A549 (cell line): ENCODE measurements around the gene KRTAP12-4. TPM values are rescaled to one million over a fixed set of nuclear protein-coding genes. Genes with fewer than 3 reads are reported as not detected.

Experiments
- ATAC-seq, 2 experiments: fragments of 200-7000 bp in 1 of 2; fragments of >200 bp in 1 of 2; cut with Nextera tagmentation in 1 of 2; cut with Tn5 transposase in 1 of 2; 3 replicates each; pipeline versions ENCODE4 v1.8.0 to v1.9.1; 2018 to 2020; ENCODE audit warnings: mild to moderate bottlenecking in 1 of 2, moderate library complexity in 1 of 2
- CTCF ChIA-PET: fragments of 300-600 bp; sonication (Branson Sonifier 250); formaldehyde crosslinking; extraction: SDS; loops from one replicate; lab custom pipeline; 2021; ENCODE audit warnings: antibody characterized with exemption, inconsistent platforms; lab: Yijun Ruan, JAX
- POLR2A ChIA-PET: fragments of 350-600 bp; formaldehyde crosslinking; extraction: SDS; loops from one replicate; lab custom pipeline; 2021; ENCODE audit warnings: antibody characterized with exemption, inconsistent platforms; lab: Yijun Ruan, JAX
- DNase-seq, 2 experiments: peaks; one replicate each; pipeline versions ENCODE4 v3.0.0 to v3.0.0-alpha.2; 2011 to 2016; ENCODE audit warnings: low read depth in 1 of 2, low spot score in 1 of 2
- FAIRE-seq: peaks from 2 replicates; lab custom pipeline; 2011; peaks lifted over from hg19 to GRCh38; lab: Jason Lieb, UNC
- H3K27ac ChIP-seq, 2 experiments: fragments of >200 bp; sonication (Bioruptor Twin); formaldehyde crosslinking; 3 replicates each; pipeline ENCODE4 v1.5.1; 2016 to 2017
- H3K4me1 ChIP-seq: fragments of >200 bp; sonication (Bioruptor Twin); formaldehyde crosslinking; 3 replicates; pipeline ENCODE4 v1.6.1; 2016
- H3K4me2 ChIP-seq: fragments of >200 bp; sonication (Bioruptor Twin); formaldehyde crosslinking; 3 replicates; pipeline ENCODE4 v1.6.1; 2016
- H3K4me3 ChIP-seq: fragments of >200 bp; sonication (Bioruptor Twin); formaldehyde crosslinking; 3 replicates; pipeline ENCODE4 v1.5.1; 2016
- H3K9me3 ChIP-seq: fragments of >200 bp; sonication (Bioruptor Twin); formaldehyde crosslinking; 3 replicates; pipeline ENCODE4 v1.6.1; 2016
- CEBPB ChIP-seq, 2 experiments: fragments of >200 bp in 1 of 2; sonication (Bioruptor Twin) in 1 of 2; formaldehyde crosslinking in 1 of 2; IDR thresholded peaks; 2 replicates each; pipeline ENCODE4 v1.6.1; 2012 to 2016
- CTCF ChIP-seq: fragments of >200 bp; sonication (Bioruptor Twin); formaldehyde crosslinking; IDR thresholded peaks from 3 replicates; pipeline ENCODE4 v1.5.1; 2016
- EHMT2 ChIP-seq: fragments of 200-600 bp; sonication (generic); IDR thresholded peaks from 2 replicates; pipeline ENCODE4 v1.6.1; 2016; ENCODE audit warnings: antibody characterized with exemption, low read depth, mild to moderate bottlenecking, moderate library complexity
- ESRRA ChIP-seq: fragments of 150-350 bp; IDR thresholded peaks from 2 replicates; pipeline ENCODE4 v1.6.1; 2014; ENCODE audit warnings: mild to moderate bottlenecking, low read length, borderline replicate concordance
- FOSB ChIP-seq: fragments of 250-450 bp; sonication (Bioruptor Pico); IDR thresholded peaks from 2 replicates; pipeline ENCODE4 v1.5.0; 2020; ENCODE audit warnings: mild to moderate bottlenecking, moderate library complexity
- FOXS1 ChIP-seq: fragments of 250-450 bp; sonication (Bioruptor Pico); IDR thresholded peaks from 2 replicates; pipeline ENCODE4 v1.5.0; 2020; ENCODE audit warnings: mild to moderate bottlenecking, moderate library complexity
- HES2 ChIP-seq: fragments of >200 bp; sonication (Bioruptor Twin); formaldehyde crosslinking; IDR thresholded peaks from 2 replicates; pipeline ENCODE4 v1.6.1; 2016
- HEYL ChIP-seq: fragments of 250-450 bp; sonication (Bioruptor Pico); IDR thresholded peaks from 2 replicates; pipeline ENCODE4 v1.8.0; 2021; ENCODE audit warnings: mild to moderate bottlenecking, moderate library complexity
- HOXB5 ChIP-seq: fragments of 250-450 bp; sonication (Bioruptor Pico); IDR thresholded peaks from 2 replicates; pipeline ENCODE4 v1.5.0; 2020; ENCODE audit warnings: mild to moderate bottlenecking, moderate library complexity
- JUN ChIP-seq, 2 experiments: fragments of >200 bp; sonication (Bioruptor Twin); formaldehyde crosslinking; IDR thresholded peaks; 2 replicates in 1 of 2; 3 replicates in 1 of 2; pipeline ENCODE4 v1.6.1; 2016 to 2017
- JUNB ChIP-seq: fragments of >200 bp; sonication (Bioruptor Twin); formaldehyde crosslinking; IDR thresholded peaks from 2 replicates; pipeline ENCODE4 v1.6.1; 2016
- KDM1A ChIP-seq: fragments of 200-600 bp; sonication (generic); IDR thresholded peaks from 2 replicates; pipeline ENCODE4 v1.6.1; 2016; ENCODE audit warnings: low read depth, mild to moderate bottlenecking
- KDM5A ChIP-seq: fragments of 200-600 bp; sonication (generic); IDR thresholded peaks from 2 replicates; pipeline ENCODE4 v1.6.1; 2016; ENCODE audit warnings: antibody characterized with exemption, mild to moderate bottlenecking
- MAX ChIP-seq: IDR thresholded peaks from 2 replicates; pipeline ENCODE4 v1.6.1; 2012
- MAZ ChIP-seq: fragments of 150-350 bp; IDR thresholded peaks from 2 replicates; pipeline ENCODE4 v1.6.1; 2014; ENCODE audit warnings: antibody characterized with exemption, low read depth, low read length, borderline replicate concordance
- MYC ChIP-seq: IDR thresholded peaks from 2 replicates; pipeline ENCODE4 v1.6.1; 2012; ENCODE audit warnings: mild to moderate bottlenecking, inconsistent platforms, low read length, improper control_type of control experiment, borderline replicate concordance
- PBX3 ChIP-seq: IDR thresholded peaks from 2 replicates; pipeline ENCODE4 v1.6.1; 2012
- RAD21 ChIP-seq, 2 experiments: fragments of >200 bp in 1 of 2; sonication (Bioruptor Twin) in 1 of 2; formaldehyde crosslinking in 1 of 2; IDR thresholded peaks in 1 of 2; conservative IDR thresholded peaks in 1 of 2; 2 replicates in 1 of 2; 3 replicates in 1 of 2; pipeline ENCODE4 v1.6.1; 2012 to 2018; ENCODE audit warnings: inconsistent platforms in 1 of 2
- RARB ChIP-seq: fragments of 250-450 bp; sonication (Bioruptor Pico); IDR thresholded peaks from 2 replicates; pipeline ENCODE4 v1.8.0; 2021; ENCODE audit warnings: mild to moderate bottlenecking, moderate library complexity
- RCOR1 ChIP-seq: fragments of 150-350 bp; IDR thresholded peaks from 2 replicates; pipeline ENCODE4 v1.6.1; 2014; ENCODE audit warnings: antibody characterized with exemption, low read length, low read depth
- RFX5 ChIP-seq: fragments of 450-650 bp; IDR thresholded peaks from 2 replicates; pipeline ENCODE4 v1.7.1; 2014; ENCODE audit warnings: antibody characterized with exemption, mild to moderate bottlenecking, moderate library complexity
- RNF2 ChIP-seq: fragments of 200-600 bp; sonication (generic); IDR thresholded peaks from 2 replicates; pipeline ENCODE4 v1.6.1; 2016; ENCODE audit warnings: low read depth, mild to moderate bottlenecking, antibody characterized with exemption, moderate library complexity, borderline replicate concordance
- ZFP36 ChIP-seq: fragments of 450-650 bp; IDR thresholded peaks from 2 replicates; pipeline ENCODE4 v1.6.1; 2014; ENCODE audit warnings: borderline replicate concordance; ENCODE audit not compliant: partially characterized antibody
- WGBS: methylation state at CpG from one replicate; pipeline ENCODE4 v1.1.6; 2017; ENCODE audit errors: missing lambda C conversion rate; 5-methylcytosine and 5-hydroxymethylcytosine counted together
- polyA plus RNA-seq, 4 experiments: library from polyadenylated mRNA; depleted of rRNA in 3 of 4; stranded (reverse); fragments of >200 nt; fragmentation: RNase III in 1 of 4; extraction: RNeasy Plus Mini Kit Qiagen cat#74134 plus additional on column Dnase treatment in 1 of 4; gene quantifications; 2 replicates in 3 of 4; 3 replicates in 1 of 4; pipeline ENCODE4 v1.2.3, GENCODE V29; 2011 to 2017
- TF ChIP-seq, protein P1 (sequence below): fragments of >200 bp; sonication (Bioruptor Twin); formaldehyde crosslinking; IDR thresholded peaks from 3 replicates; pipeline ENCODE4 v1.6.1; 2016
- TF ChIP-seq, protein P2 (sequence below): IDR thresholded peaks from 2 replicates; pipeline ENCODE4 v1.6.1; 2012; ENCODE audit warnings: low read depth, borderline replicate concordance
- TF ChIP-seq, protein P3 (sequence below): fragments of 450-650 bp; IDR thresholded peaks from 2 replicates; pipeline ENCODE4 v1.6.1; 2014; ENCODE audit warnings: antibody characterized with exemption

Gene KRTAP12-4
- polyA plus RNA-seq, 2 of the 4 experiments (the other 2 are of a cell fraction): not detected

DNA sequence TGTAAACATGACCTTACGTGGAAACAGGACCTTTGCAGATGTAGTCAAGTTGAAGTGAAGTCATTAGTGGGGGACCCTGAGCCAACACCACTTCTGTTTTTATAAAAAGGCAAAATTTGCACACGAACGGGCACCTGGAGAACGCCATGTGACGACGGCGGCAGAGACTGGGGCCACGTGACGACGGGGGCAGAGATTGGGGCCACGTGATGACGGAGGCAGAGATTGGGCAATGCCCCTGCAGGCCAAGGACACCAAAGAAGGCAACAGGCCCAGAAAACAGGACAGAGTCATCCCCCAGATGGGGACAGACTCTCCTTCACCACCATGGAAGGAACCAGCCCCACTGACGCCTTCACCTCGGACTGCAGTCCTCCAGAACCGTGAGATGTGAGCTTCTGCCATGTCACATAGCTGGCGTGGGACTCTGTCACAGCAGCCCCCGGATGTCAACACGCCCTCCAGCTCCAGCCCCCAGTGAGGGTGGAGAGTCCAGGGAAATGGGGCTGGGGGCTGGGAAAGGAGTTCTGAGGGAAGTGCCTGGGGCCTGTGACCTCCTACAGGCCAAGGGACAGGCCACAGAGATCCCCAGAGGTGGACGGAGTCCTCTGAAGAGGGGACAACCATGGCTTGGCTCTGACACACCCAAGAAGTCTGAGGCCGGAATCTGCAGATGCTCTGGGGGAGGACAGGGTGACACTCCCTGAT lies 4.0 kb downstream of the KRTAP12-4 start:
- 62% methylated on average over 15 of the region's 20 CpGs for WGBS
- Histone ChIP-seq H3K27ac (no peak overlapping the region), H3K4me1 (no peaks in the 10 kb centered on the region), H3K4me3 (no peak overlapping the region)
- FAIRE-seq: no peak
- TF ChIP-seq KDM1A: no peak
- no peak for TF ChIP-seq MYC
- TF ChIP-seq JUNB: no peak
- no peak for TF ChIP-seq MAZ
- TF ChIP-seq EHMT2: no peak
- TF ChIP-seq RAD21 (conservative IDR thresholded peaks at IDR 0.05 in 1 of 2, IDR thresholded peaks at IDR 0.05 in 1 of 2): no peak
- TF ChIP-seq CEBPB (IDR thresholded peaks at IDR 0.05): no peak
- TF ChIP-seq ESRRA: no peak
- TF ChIP-seq RARB (CRISPR knock-in tag): no peak
- no peak for TF ChIP-seq HOXB5 (CRISPR knock-in tag)
- TF ChIP-seq, all 56 proteins: peak for 0
- DNase-seq (no peak), ATAC-seq (no peak)
- ChIA-PET POLR2A (no interaction called here), CTCF (interaction anchor here (0.7 kb wide), 1 partner anchor 49 kb away, joined by 3 read pairs; no protein-coding TSS in a partner anchor)
- no peak overlapping the region for H3K4me2 ChIP-seq
- no peaks in the 10 kb centered on the region for H3K9me3 ChIP-seq

DNA sequence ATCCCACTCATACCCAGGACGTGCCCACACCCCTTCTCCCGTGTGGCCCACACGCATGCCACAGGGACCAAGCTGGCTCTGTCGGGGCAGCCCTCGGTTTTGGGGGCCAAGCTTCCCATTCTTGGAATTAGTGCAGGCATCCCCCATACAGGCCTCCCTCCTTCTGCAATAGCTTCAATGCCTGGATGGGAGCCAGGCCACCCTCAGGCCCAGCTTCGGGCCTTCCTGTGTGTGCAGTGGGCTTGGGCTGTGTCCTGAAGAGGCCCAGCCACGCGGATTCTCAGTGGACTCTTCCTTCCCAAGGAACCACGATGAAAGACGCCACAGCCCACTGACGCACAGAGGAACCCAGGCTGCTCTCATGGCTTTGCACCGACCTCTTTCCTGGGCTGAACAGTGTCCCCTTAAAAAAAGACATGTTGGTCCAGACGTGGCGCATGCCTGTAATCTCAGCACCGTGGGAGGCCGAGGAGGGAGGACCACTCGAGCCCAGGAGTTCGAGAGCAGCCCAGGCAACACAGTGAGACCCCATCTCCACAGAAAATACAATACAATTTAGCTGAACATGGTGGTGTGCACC lies 4.8 kb downstream of the KRTAP12-4 start:
- Histone ChIP-seq H3K4me2 (no peak overlapping the region), H3K27ac (no peak overlapping the region), H3K9me3 (no peaks in the 10 kb centered on the region), H3K4me3 (no peak overlapping the region), H3K4me1 (no peaks in the 10 kb centered on the region)
- no peak for TF ChIP-seq HES2
- TF ChIP-seq RCOR1: no peak
- TF ChIP-seq ESRRA: no peak
- TF ChIP-seq, protein P1, sequence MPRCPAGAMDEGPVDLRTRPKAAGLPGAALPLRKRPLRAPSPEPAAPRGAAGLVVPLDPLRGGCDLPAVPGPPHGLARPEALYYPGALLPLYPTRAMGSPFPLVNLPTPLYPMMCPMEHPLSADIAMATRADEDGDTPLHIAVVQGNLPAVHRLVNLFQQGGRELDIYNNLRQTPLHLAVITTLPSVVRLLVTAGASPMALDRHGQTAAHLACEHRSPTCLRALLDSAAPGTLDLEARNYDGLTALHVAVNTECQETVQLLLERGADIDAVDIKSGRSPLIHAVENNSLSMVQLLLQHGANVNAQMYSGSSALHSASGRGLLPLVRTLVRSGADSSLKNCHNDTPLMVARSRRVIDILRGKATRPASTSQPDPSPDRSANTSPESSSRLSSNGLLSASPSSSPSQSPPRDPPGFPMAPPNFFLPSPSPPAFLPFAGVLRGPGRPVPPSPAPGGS: no peak
- no peak for TF ChIP-seq FOSB
- TF ChIP-seq, protein P2, sequence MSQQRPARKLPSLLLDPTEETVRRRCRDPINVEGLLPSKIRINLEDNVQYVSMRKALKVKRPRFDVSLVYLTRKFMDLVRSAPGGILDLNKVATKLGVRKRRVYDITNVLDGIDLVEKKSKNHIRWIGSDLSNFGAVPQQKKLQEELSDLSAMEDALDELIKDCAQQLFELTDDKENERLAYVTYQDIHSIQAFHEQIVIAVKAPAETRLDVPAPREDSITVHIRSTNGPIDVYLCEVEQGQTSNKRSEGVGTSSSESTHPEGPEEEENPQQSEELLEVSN: no peak
- no peak for TF ChIP-seq CTCF
- FAIRE-seq: no peak
- POLR2A ChIA-PET: interaction anchor here (0.7 kb wide), 1 partner anchor 23 kb away, joined by 3 read pairs; no protein-coding TSS in a partner anchor
- no peak for ATAC-seq
- WGBS: 56% methylated on average over 9 of the region's 18 CpGs
- DNase-seq: no peak
- CTCF ChIA-PET: no interaction called here

DNA sequence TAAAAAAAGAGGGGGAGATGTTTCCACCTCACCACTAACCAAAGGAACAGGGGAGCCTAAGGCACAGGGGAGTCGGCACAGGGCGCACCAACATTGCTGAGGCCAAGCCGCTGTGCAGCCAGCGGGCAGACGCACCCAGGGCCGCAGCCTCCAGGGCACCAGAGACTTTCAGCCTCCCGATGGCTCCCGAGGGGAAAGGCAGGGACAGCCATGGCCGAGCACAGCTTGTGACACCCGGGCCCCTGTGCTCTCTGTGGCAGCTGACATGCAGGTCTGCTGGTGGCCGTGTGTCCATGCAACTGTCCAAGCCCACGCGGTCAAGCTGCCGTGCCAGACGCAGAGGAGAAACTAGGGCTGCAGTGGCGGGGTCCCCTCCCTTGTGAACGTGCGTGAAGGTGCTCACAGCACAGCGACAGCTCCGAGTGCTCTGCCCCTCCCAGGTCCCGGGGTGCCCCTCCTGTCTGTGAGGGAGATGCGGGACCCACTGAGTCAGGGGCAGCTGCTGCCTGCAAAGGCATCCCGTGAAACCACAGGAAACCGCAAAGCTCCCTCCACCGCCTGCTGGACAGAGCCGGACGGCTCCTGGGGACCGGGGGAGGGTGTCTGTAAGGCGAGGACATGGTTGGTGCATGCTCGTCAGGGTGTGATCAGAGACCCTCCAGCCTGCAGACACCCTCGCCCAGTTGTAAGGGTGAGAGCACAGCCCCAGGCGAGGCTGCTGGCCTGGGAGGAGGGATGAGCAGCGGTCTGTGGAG lies 5.7 kb downstream of the KRTAP12-4 start:
- ChIA-PET POLR2A (no interaction called here), CTCF (no interaction called here)
- Histone ChIP-seq H3K27ac (no peak overlapping the region), H3K4me3 (no peak overlapping the region), H3K9me3 (0 out of 3 replicates have a peak, but pooled peaks cover 3% of the 10 kb centered on the region), H3K4me1 (no peaks in the 10 kb centered on the region), H3K4me2 (no peak overlapping the region)
- FAIRE-seq: no peak
- WGBS: 33% methylated on average over 6 of the region's 33 CpGs
- no peak for DNase-seq
- no peak for ATAC-seq
- TF ChIP-seq KDM5A: no peak
- no peak for TF ChIP-seq RARB (CRISPR knock-in tag)
- no peak for TF ChIP-seq KDM1A
- TF ChIP-seq ZFP36: no peak
- no peak for TF ChIP-seq FOXS1 (CRISPR knock-in tag)
- no peak for TF ChIP-seq HEYL (CRISPR knock-in tag)
- TF ChIP-seq RAD21 (conservative IDR thresholded peaks at IDR 0.05 in 1 of 2, IDR thresholded peaks at IDR 0.05 in 1 of 2): no peak
- no peak for TF ChIP-seq RNF2
- no peak for TF ChIP-seq MAX
- TF ChIP-seq, protein P3, sequence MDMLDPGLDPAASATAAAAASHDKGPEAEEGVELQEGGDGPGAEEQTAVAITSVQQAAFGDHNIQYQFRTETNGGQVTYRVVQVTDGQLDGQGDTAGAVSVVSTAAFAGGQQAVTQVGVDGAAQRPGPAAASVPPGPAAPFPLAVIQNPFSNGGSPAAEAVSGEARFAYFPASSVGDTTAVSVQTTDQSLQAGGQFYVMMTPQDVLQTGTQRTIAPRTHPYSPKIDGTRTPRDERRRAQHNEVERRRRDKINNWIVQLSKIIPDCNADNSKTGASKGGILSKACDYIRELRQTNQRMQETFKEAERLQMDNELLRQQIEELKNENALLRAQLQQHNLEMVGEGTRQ: no peak
- no peak for TF ChIP-seq JUN (IDR thresholded peaks at IDR 0.05)
- no peak for TF ChIP-seq RFX5
- no peak for TF ChIP-seq PBX3
